GM19372 (cell line): ENCODE data around the gene ATP1B1.
A peak's percentile ranks its signal among the peaks of the same experiment; 100 is the strongest.
"Not testable (repeated sequence)": the region's sequence is repeated elsewhere in the genome, so short reads cannot be mapped to it uniquely, and the experiment has no call there.

ENCODE experiments used
- ATAC-seq: cut with Tn5 transposase; IDR thresholded peaks from one replicate; pipeline ENCODE4 v1.9.1; 2021; ENCODE audit warnings: mild to moderate bottlenecking, low read depth, moderate library complexity; ENCODE audit not compliant: unreplicated experiment

Gene ATP1B1

GRCh38 chr1:169138866-169139670, 32.6 kb downstream of the ATP1B1 start:
- ATAC-seq = peak; percentile 86

GRCh38 chr1:169141356-169141755, 34.9 kb downstream of the ATP1B1 start:
- no peak for ATAC-seq

- ATAC-seq = no peak
These were observed 35.6 kb downstream of the ATP1B1 start for GRCh38 chr1:169142129-169142528.

DNA sequence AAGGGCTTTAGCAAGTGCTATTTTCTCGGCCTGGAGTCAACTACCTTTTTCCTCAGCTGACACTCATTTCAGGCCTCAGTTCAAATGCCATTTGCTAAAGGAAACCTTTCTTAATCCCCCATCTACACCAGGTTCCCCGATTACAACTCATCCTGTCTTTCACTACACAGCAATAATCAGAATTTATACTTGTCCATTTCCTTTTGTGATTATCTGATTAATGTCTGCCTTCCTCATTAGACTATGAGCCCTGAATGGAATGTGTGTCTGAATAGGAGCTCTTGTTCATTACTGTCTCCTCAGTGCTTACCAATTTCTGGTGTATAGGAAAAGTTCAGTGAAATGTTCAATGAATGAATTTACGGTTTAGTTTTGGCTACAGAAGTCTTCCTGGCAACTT, 36.9 kb downstream of the ATP1B1 start:
- no peak for ATAC-seq

- no peak for ATAC-seq
These were observed 37.5 kb downstream of the ATP1B1 start for GRCh38 chr1:169143984-169144383.

GRCh38 chr1:169144941-169145626, 38.6 kb downstream of the ATP1B1 start:
- ATAC-seq = no peak

DNA sequence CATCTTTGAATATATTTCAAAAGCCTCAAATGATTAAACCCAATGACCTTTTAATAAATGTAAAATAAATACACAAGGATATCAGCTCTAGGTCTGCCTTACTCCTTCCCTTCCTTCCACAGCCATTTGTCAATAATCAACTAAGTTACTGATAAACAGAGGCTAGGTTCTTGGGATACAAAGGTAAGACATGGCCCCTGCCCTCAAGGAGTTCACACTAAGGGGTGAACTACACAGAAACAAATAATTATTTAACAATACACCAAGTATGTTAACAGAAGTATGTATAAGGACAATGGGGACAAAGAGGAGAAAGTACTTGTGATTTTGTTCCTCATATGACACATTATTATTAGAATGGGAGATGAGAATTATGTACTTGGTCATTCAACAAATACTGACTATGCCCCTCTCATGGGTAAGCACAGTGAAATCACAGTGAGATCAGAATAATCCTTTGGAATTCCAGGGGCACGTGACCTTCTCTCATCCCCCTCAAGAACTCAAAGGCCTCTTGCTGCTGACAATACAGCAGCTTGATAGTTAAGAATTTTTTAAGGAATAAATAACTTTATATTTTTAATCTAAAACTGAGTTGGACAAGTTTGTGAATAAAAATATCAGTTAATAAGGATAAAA, 40.2 kb downstream of the ATP1B1 start:
- ATAC-seq = no peak

DNA sequence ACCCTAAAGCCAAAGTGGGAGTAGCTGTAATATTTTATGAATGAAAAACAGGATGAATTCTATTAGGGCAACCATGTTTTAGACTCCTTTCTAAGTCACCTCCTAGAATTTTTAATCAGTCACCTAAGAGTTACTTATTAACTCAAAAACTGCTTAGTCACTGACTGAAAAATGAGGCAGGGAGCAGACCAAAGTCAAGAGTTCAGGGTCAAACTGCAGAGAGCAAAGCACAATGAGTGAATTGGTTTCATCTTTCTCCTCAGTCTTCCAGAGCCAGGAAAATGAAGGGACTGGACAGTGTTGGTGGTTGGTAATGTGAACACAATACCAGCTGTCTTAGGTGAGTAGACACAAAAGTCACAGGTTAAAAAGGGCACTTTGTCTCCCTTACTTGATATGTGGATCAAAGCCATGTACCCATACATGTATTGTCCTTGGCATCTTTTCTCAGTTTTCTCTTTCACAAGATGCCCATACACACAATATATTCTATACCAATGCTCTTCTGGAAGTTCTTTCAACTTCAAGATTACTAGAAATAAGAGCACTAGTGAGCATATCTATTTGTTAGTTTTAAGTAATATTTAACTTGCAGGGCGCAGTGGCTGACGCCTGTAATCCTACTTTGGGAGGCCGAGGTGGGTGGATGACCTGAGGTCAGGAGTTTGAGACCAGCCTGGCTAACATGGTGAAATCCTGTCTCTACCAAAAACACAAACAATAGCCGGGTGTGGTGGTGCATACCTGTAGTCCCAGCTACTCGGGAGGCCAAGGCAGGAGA, 42.2 kb downstream of the ATP1B1 start:
- no peak for ATAC-seq

- ATAC-seq = no peak
These were observed 43.2 kb downstream of the ATP1B1 start for GRCh38 chr1:169149555-169150286.

DNA sequence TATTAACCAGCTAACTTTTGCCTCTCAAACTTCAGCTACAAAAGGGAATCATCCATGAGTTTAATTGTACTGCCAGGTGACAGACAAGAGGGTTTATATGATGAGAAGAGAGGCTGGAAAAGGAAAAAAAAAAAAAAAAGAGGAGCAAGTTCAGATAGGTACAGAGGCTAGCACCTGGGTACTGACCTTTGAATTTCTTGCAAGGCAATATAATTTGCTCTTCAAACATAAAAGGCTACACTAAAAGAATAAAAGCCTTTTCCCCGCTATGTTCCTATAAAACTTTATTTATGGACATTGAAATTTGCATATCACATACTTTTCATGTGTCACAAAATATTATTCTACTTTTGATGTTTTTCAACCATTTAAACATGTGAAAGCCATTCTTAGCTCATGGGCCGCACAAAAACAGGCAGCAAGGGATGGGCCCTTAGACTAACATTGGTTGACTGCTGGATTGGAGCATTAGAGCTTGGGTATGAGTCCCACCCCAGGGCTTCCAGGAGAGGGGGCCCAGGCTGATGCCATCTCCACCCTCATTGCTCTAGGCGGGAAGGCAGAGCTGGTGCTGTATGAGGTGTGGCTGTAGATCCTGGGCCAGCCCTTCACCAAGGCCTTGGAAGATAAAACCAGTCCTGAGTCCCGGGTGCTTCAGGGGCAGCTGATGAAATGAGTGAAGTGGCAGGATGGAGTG, 44.3 kb downstream of the ATP1B1 start:
- ATAC-seq = no peak

DNA sequence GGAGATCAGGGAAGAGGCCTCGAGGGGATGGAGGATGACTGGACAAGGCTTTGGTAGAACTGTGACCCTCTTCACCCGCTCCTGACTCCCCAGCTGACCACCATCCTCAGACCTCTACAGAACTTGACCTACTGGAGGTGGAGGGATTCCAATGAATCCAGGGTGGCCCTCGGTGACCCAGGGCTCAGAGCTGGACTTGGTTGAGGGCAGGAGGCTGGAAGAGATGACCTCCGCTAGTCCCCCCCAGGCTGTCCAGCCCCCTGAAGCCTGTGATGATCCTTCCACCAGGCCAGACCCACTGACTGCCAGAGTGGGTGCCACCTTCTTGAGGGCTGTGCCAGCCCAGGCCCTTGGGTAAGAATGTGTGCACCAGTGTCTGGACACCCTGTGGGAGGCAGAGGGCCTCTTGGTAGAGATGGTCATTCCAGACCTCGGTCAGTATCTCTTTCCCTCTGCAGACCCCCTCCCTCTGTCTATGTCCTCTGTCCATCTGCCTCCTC, 44.9 kb downstream of the ATP1B1 start:
- no peak for ATAC-seq

DNA sequence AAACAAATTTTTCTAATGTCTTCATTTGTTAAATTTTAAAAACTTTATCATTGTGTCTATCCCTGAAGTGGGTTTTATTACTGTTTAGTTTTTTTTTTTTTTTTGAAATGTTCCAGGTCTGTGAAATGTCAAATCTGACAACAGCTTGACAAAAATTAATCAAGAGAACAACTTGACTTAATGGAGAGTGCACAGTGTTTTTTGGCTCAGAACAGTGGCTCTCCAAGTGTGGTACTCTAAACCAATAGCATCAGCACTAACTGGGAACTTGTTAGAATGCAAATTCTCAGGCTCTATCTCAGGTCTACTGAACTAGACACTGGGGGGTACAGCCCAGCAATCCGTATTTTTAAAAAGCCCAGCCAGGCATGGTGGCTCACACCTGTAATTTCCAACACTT, 49.2 kb downstream of the ATP1B1 start:
- ATAC-seq = no peak

DNA sequence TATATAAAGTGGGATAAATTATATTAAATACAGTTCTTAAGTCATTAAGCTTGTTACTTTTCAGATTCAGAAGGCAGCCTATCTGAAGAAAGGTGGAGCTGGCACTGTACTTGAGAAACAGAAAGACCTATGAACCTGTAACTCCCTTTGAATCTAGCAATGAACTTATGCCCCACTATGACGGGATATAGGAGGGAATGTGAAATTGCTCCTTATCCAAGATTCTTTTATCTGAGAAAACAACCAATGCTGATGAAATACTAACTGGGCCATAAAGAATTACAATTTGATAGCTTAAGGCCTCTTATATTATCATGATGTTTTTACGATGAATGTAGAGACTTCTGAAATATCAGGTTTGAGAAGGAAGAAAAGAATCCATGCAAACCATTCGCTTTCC, 50.1 kb downstream of the ATP1B1 start:
- no peak for ATAC-seq

DNA sequence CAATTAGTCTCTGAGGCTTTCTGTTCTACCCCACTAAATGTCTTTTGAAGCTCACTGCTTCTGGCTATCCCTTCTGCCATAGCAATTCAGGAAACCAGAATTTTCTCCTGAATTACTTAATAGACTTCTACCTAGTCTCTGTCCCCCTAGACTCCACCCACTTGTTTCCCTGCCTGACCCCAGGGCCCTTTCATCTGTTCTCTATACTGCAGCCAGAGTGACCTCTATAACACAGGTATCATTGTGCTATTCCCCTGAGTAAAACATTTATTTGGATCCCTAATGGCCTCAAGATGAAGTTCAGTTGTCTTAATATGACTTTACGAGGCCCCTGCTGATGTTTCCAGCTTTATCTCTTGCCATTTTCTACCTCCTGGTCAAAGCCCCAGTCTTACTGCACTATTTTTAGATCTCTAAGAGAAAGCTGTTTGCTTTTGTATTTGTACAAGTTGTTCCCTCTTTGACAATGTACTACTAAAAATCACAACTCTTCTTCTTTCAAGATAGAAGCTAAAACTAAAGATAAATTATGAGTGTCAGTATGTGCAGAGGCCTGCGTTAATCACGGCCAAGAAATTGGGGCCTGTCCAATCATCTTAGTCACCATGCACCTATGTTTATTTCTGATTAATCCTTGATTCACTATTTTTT, 54.5 kb downstream of the ATP1B1 start:
- ATAC-seq = no peak

DNA sequence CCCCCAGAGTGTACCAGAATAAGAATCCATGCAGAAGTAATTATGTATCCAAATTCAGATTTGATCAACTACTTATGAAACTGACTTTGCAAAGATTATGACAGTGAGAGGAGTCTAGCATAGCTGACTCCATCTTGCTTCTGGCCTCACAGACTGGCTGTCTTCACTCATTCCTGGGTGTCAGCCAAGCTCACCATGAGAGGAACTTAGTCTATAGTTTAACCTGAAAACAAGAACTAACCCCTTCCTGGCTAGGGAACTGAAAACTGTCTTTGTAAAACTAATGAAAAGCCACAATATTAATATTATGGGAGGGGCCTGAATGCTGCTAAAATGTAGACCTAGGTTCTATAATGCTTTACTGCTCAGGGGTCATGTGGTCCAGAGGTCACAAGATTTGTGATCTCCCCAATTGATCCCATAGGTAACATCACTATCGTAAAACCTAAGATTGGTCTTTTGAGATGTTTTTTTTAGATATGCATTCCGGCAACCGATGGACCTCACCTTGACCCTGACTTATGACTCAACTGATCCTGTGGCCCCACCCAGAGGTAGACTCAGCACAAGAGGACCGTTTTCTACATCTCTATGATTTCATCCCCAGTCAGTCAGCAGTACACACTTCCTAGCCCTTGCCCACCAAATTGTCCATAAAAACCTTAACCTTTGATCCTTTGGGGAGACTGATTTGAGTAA, 55.2 kb downstream of the ATP1B1 start:
- peak; percentile 77 for ATAC-seq

GRCh38 chr1:169163059-169163458, 56.6 kb downstream of the ATP1B1 start:
- ATAC-seq = no peak

GRCh38 chr1:169175461-169175860, 69.0 kb downstream of the ATP1B1 start:
- no peak for ATAC-seq

GRCh38 chr1:169179431-169179830, 72.9 kb downstream of the ATP1B1 start:
- ATAC-seq = not testable (repeated sequence)
